ENCODE data around the gene TMEM95. TPM values are rescaled to one million over a fixed set of nuclear protein-coding genes. Genes with fewer than 3 reads are reported as not detected.
A peak's percentile ranks its signal among the peaks of the same experiment; 100 is the strongest.

Gene TMEM95
- total RNA-seq, 1 experiment from 2014 or later = not detected

- DNase-seq (ENCODE audit: low read depth) = peak; percentile 20
Observed at GRCh38 chr17:7374353-7374752, 19.4 kb downstream of the TMEM95 start.

GRCh38 chr17:7379134-7379533, 24.2 kb downstream of the TMEM95 start:
- no peak for DNase-seq (ENCODE audit: low read depth)

GRCh38 chr17:7380321-7380720, 25.4 kb downstream of the TMEM95 start:
- DNase-seq (ENCODE audit: low read depth) = peak; percentile 61

- no peak for DNase-seq (ENCODE audit: low read depth)
Observed at GRCh38 chr17:7380855-7381683, 26.1 kb downstream of the TMEM95 start, which contains the start of gene TNK1. Gene TNK1 (plus strand): TSS chr17:7381089. CDS start chr17:7382927, 1,838 bp downstream.

- DNase-seq (ENCODE audit: low read depth) = no peak
Observed at GRCh38 chr17:7382901-7383300, 27.9 kb downstream of the TMEM95 start.

- DNase-seq (ENCODE audit: low read depth) = no peak
Observed at GRCh38 chr17:7383371-7383741, 28.4 kb downstream of the TMEM95 start.

- peak; percentile 32 for DNase-seq (ENCODE audit: low read depth)
Observed at GRCh38 chr17:7383742-7384488, 29.0 kb downstream of the TMEM95 start.

GRCh38 chr17:7384489-7385081, 29.6 kb downstream of the TMEM95 start:
- no peak for DNase-seq (ENCODE audit: low read depth)

- DNase-seq (ENCODE audit: low read depth) = no peak
Observed at GRCh38 chr17:7388856-7389255, 33.9 kb downstream of the TMEM95 start.

GRCh38 chr17:7389924-7390910, 35.3 kb downstream of the TMEM95 start:
- DNase-seq (ENCODE audit: low read depth) = no peak

- DNase-seq (ENCODE audit: low read depth) = no peak
Observed at GRCh38 chr17:7391307-7391706, 36.4 kb downstream of the TMEM95 start.

- DNase-seq (ENCODE audit: low read depth) = no peak
Observed at GRCh38 chr17:7392696-7393612, 38.0 kb downstream of the TMEM95 start.

GRCh38 chr17:7393613-7394451, 38.9 kb downstream of the TMEM95 start:
- peak; percentile 31 for DNase-seq (ENCODE audit: low read depth)

GRCh38 chr17:7394452-7395191, 39.7 kb downstream of the TMEM95 start, which contains the start of gene PLSCR3:
Gene PLSCR3 (minus strand): TSS chr17:7394525. CDS start chr17:7394110, 415 bp downstream.
- DNase-seq (ENCODE audit: low read depth) = peak; percentile 77

GRCh38 chr17:7396147-7396546, 41.2 kb downstream of the TMEM95 start:
- no peak for DNase-seq (ENCODE audit: low read depth)

GRCh38 chr17:7398612-7399011, 43.7 kb downstream of the TMEM95 start:
- DNase-seq (ENCODE audit: low read depth) = no peak

- DNase-seq (ENCODE audit: low read depth) = no peak
Observed at GRCh38 chr17:7403043-7403726, 48.2 kb downstream of the TMEM95 start.

- DNase-seq (ENCODE audit: low read depth) = peak; percentile 76
Observed at GRCh38 chr17:7403727-7403976, 48.7 kb downstream of the TMEM95 start.
